ENCODE measurements around the gene KAT8.
"Not testable (repeated sequence)": the region's sequence is repeated elsewhere in the genome, so short reads cannot be mapped to it uniquely, and the experiment has no call there.

The KAT8 gene

DNA sequence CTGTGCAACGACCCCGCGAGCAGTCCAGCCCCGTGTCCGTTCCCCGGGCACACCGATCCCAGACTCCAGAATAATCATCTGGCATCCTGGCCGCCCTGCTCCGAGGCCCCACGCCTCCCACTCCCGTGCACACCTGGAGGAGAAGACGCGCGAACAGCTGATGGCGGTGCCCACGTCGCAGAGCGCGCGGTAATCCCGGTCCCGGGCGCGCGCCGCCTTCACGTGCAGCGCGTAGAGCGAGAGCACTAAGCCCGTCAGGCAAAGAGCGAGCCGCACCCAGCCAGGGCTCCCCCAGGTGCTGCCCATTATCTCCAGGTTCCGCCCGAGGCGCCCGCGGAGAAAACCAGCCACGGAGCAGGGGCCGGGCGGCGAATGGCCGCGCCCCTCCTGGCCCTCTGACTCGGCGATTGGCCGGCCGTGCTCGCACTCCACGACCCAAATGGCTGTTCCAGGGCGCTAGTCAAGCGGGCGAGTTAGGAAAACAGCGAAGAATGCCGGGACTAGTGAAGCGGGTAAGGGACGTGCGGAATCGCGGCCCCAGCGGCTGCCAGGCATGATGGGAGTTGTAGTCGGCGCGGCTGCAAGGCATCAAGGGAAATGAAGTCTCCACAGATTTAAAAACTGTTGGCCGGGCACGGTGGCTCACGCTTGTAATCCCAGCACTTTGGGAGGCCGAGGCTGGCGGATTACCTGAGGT lies 22.9 kb upstream of the KAT8 start, which contains the start of gene VKORC1:
Gene VKORC1, minus strand, starts transcription at position 374 of the 697 bp plus-strand sequence. Its CDS starts 68 bp downstream, at position 306.
- Histone ChIP-seq H3K27me3 (replicated peaks; ENCODE audit: control insufficient read depth, insufficient read depth, low read length) (no peaks in the 10 kb centered on the region), H3K36me3 (ENCODE audit: control insufficient read depth, insufficient read depth, low read length, severe bottlenecking) (peaks cover 10% of the 10 kb centered on the region), H3K9ac (ENCODE audit: low read length) (peak within 1 kb of the TSS; percentile 92), H3K9me3 (ENCODE audit: control insufficient read depth, low read length) (no peaks in the 10 kb centered on the region), H3K4me3 (ENCODE audit: low read length) (peak within 1 kb of the TSS; percentile 88), H3K4me1 (ENCODE audit: control insufficient read depth, insufficient read depth, low read length) (peaks cover 26% of the 10 kb centered on the region)
- peak; percentile 98 for DNase-seq (ENCODE audit: low read depth)

DNA sequence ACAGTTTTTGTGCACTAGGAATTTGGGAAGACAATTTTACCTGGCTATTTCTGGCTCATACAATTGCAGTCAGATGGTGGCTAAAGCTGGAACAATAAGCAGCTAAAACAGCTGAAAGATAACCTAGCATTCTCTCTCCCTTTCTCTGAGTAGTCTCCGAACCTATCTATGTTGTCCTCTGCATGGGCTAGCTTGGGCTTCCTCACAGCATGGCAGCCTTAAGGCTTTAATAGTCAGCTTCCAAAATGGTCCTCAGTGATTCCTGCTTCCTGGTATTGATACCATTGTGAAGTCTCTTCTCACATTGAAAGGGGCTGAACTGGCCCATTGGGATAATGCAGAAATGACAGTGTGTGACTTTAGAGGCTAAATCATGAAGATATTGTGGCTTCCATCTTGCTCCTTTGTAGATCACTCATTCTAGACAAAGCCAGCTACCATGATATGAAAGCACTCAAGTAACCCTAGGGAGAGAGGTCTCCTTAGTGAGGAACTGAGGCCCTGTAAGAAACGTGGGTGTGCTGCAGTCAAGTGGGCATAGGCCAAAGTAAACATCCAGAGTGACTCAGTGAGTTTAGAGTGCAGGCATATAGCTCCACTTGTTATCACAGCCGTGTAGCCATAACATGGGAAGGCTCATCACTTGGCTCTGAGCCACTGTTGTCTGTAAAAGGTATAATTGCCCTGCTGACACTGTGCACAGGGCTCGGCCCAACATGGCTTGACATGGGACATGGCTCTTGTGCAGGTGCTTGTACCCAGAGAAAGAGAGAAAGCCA lies 17.4 kb upstream of the KAT8 start:
- Histone ChIP-seq H3K9me3 (ENCODE audit: control insufficient read depth, low read length) (peaks cover 4% of the 10 kb centered on the region), H3K4me1 (ENCODE audit: control insufficient read depth, insufficient read depth, low read length) (peaks cover 8% of the 10 kb centered on the region), H3K36me3 (ENCODE audit: control insufficient read depth, insufficient read depth, low read length, severe bottlenecking) (no peaks in the 10 kb centered on the region), H3K27me3 (replicated peaks; ENCODE audit: control insufficient read depth, insufficient read depth, low read length) (no peaks in the 10 kb centered on the region), H3K9ac (ENCODE audit: low read length) (no peak overlapping the region), H3K4me3 (ENCODE audit: low read length) (no peak overlapping the region)
- no peak for DNase-seq (ENCODE audit: low read depth)

DNA sequence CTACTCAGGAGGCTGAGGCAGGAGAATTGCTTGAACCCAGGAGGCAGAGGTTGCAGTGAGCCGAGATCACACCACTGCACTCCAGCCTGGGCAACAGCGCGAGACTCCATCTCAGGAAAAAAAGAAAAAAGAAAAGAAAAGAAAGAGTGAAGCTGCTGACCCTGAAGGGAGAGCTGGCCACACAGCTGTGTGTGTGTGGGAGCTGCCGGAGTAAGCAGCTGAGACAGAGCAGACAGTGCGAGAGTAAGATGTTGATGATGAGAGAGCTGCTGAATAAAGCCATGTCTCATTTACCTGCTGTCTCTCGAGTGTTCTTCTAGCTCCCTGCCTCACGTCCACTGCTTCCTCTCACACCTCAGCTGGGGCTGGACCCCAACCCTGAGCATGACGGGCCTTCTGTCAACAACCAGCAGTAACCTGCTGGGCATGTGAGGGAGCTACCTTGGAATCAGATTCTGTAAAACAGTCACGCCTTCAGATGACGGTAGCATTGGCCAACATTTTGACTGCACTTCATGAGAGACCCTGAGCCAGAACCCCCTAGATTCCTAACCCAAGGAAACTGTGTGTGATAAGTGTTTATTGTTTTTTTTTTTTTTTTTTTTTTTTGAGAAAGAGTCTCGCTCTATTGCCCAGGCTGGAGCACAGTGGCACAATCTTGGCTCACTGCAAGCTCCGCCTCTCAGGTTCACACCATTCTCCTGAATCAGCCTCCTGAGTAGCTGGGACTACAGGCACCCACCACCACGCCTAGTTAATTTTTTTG lies 16.4 kb upstream of the KAT8 start:
- H3K4me1 ChIP-seq (ENCODE audit: control insufficient read depth, insufficient read depth, low read length); H3K4me3 ChIP-seq (ENCODE audit: low read length); H3K9me3 ChIP-seq (ENCODE audit: control insufficient read depth, low read length); H3K36me3 ChIP-seq (ENCODE audit: control insufficient read depth, insufficient read depth, low read length, severe bottlenecking); DNase-seq (ENCODE audit: low read depth); H3K27me3 ChIP-seq (replicated peaks; ENCODE audit: control insufficient read depth, insufficient read depth, low read length); H3K9ac ChIP-seq (ENCODE audit: low read length): not testable (repeated sequence)

DNA sequence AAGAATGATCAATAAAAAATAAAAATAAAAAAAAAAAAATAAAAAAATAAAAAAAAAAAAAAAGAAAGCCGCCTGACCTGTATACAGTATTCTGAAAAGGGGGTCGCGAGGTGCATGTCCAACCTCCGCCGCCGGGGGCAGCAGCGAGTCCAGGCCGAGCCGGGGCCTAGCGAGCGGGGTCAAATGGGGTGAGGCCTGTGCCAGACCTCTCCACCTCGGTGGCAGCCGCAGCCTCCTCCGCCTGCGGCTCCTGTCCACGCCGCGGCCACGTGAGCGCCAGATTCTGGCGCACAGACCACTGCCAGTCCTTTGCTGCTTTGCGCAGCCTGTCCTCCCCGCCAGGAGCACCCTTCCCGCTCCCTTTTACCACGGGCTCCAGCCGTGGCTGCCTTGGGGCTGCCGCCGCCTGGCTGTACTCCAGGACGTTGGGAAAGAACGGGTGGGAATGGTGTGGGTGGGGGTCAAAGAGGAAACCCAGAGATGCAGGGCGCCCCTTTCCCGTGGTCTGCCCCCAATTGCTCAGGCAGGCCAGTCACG lies 11.7 kb upstream of the KAT8 start:
- no peaks in the 10 kb centered on the region for H3K9me3 ChIP-seq (ENCODE audit: control insufficient read depth, low read length)
- peaks cover 15% of the 10 kb centered on the region for H3K36me3 ChIP-seq (ENCODE audit: control insufficient read depth, insufficient read depth, low read length, severe bottlenecking)
- DNase-seq (ENCODE audit: low read depth) = peak; percentile 73
- peak overlapping the region; percentile 72 for H3K9ac ChIP-seq (ENCODE audit: low read length)
- no peaks in the 10 kb centered on the region for H3K27me3 ChIP-seq (replicated peaks; ENCODE audit: control insufficient read depth, insufficient read depth, low read length)
- peaks cover 8% of the 10 kb centered on the region for H3K4me1 ChIP-seq (ENCODE audit: control insufficient read depth, insufficient read depth, low read length)
- H3K4me3 ChIP-seq (ENCODE audit: low read length) = no peak overlapping the region

DNA sequence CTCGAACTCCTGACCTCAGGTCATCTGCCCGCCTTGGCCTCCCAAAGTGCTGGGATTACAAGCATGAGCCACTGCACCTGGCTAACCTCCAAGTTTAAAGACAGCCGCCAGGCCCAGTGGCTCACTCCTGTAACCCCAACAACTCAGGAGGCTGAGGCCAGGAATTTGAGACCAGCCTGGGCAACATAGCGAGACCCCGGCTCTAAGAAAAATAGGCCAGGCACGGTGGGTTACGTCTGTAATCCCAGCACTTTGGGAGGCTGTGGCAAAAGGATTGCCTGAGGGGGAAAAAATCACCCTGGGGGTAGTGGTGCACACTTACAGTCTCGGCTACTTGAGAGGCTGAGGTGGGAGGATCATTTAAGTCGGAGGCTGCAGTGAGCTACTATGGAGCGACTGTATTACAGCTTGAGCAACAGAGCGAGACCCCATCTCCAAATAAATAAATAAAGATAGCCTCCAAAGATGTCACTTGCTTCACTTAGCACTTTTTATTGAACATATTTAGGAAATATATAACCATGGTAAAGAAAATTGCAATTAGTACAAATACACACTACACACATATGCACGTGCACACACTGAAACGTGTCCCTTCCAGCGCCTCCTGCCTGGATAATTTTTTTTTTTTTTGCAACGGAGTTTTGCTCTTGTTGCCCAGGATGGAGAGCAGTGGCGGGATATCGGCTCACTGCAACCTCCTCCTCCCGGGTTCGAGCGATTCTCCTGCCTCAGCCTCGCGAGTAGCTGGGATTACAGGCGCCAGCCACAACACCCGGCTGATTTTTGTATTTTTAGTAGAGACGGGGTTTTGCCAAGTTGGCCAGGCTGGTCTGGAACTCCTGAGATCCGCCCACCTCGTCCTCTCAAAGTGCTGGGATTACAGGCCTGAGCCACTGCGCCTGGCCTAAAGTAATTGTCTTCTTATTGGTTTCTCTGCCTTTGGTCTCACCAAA lies 10.7 kb upstream of the KAT8 start:
- no peaks in the 10 kb centered on the region for H3K27me3 ChIP-seq (replicated peaks; ENCODE audit: control insufficient read depth, insufficient read depth, low read length)
- peaks cover 25% of the 10 kb centered on the region for H3K36me3 ChIP-seq (ENCODE audit: control insufficient read depth, insufficient read depth, low read length, severe bottlenecking)
- no peak overlapping the region for H3K9ac ChIP-seq (ENCODE audit: low read length)
- no peaks in the 10 kb centered on the region for H3K9me3 ChIP-seq (ENCODE audit: control insufficient read depth, low read length)
- no peak for DNase-seq (ENCODE audit: low read depth)
- H3K4me3 ChIP-seq (ENCODE audit: low read length) = no peak overlapping the region
- peaks cover 8% of the 10 kb centered on the region for H3K4me1 ChIP-seq (ENCODE audit: control insufficient read depth, insufficient read depth, low read length)

DNA sequence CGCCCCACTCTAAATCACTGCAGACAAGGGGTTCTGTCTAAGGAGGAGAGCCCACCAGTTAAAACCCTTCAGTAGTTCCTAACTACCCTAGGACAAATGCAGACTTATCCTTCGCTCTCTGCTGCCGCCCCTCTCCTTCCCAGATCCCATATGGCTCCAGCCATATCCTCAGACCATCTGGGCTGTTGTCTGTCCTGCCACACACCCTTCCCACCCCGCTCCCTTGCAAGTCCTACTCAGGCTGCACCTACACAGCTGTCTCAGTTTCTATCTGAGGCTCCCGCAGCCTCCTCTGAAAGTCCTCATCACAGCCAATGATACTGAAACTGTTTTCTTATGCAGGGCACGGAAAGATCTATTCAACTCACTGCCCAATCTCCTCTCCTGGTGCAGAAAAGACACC lies 10.0 kb upstream of the KAT8 start:
- peaks cover 32% of the 10 kb centered on the region for H3K36me3 ChIP-seq (ENCODE audit: control insufficient read depth, insufficient read depth, low read length, severe bottlenecking)
- peaks cover 8% of the 10 kb centered on the region for H3K4me1 ChIP-seq (ENCODE audit: control insufficient read depth, insufficient read depth, low read length)
- DNase-seq (ENCODE audit: low read depth) = no peak
- peak overlapping the region; percentile 90 for H3K4me3 ChIP-seq (ENCODE audit: low read length)
- no peaks in the 10 kb centered on the region for H3K27me3 ChIP-seq (replicated peaks; ENCODE audit: control insufficient read depth, insufficient read depth, low read length)
- no peaks in the 10 kb centered on the region for H3K9me3 ChIP-seq (ENCODE audit: control insufficient read depth, low read length)
- H3K9ac ChIP-seq (ENCODE audit: low read length) = peak overlapping the region; percentile 95

DNA sequence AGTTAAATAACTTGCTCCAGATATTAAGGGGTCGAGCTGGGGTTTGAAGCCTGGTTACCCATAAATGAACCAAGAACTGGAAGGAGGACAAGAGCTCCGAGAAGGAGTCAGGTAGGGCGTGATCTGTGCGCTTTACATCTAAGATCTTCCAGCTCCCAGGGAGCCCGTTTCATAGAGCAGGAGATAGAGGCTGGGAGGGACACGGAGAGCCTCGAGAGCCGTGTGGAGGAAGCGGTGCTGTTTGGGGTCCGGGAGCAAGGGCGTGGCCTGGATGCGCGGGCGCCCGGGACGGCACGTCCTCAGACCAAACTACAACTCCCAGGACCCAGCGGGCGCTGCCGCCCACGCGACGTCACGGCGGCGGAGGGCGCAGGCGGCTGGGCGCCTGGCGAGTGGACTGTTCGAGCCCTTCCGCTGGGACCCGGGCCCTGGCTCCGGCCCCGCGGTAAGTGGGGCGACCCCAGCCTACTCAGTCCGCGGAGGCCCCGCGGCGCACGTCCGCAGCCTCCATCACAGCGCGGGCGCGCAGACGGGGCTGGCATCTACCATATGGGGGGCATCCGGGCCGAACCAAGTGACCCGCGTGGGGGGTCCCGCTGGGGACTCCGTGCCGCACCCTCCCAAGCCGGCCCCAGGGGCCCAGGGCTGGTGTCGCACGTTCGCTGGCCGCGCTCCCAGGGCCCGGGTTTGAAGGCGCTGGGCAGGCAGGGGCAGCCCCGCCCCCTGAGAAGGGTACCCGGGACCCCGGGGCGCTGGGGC lies 9.2 kb upstream of the KAT8 start, which contains the start of gene BCKDK:
Gene BCKDK, plus strand, starts transcription at position 352 of the 759 bp plus-strand sequence. CDS start 838 bp downstream, outside the sequence.
- Histone ChIP-seq H3K4me3 (ENCODE audit: low read length) (peak within 1 kb of the TSS; percentile 90), H3K4me1 (ENCODE audit: control insufficient read depth, insufficient read depth, low read length) (peaks cover 8% of the 10 kb centered on the region), H3K27me3 (replicated peaks; ENCODE audit: control insufficient read depth, insufficient read depth, low read length) (no peaks in the 10 kb centered on the region), H3K9me3 (ENCODE audit: control insufficient read depth, low read length) (no peaks in the 10 kb centered on the region), H3K9ac (ENCODE audit: low read length) (peak within 1 kb of the TSS; percentile 95), H3K36me3 (ENCODE audit: control insufficient read depth, insufficient read depth, low read length, severe bottlenecking) (peaks cover 38% of the 10 kb centered on the region)
- DNase-seq (ENCODE audit: low read depth) = peak; percentile 89

DNA sequence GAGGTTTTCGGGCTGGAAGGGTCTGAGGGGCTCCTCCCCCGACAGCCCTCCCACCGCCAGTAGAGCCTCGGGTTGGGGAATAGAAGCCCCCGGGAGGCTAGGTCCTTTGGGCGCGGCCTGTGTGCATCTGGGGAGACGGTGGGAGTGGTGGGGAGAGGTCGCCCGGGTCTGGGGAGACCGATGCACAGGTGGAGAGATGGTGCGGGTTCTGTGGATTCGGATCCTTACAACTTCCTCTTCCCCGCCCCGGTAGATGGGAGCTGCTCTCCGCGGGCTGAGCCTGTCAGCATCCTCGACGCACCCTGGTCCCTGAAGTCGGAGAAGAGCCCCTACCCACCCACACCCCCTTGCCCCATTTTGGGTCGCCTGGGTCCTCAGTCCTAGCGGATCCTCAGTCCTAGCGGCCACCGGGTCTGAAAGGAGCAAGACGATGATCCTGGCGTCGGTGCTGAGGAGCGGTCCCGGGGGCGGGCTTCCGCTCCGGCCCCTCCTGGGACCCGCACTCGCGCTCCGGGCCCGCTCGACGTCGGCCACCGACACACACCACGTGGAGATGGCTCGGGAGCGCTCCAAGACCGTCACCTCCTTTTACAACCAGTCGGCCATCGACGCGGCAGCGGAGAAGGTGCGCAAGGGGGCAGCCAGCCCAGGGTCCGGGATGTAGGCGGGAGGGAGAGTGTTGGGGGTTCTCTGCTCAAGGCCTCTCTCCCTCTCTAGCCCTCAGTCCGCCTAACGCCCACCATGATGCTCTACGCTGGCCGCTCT lies 8.5 kb upstream of the KAT8 start:
- Histone ChIP-seq H3K9ac (ENCODE audit: low read length) (peak overlapping the region; percentile 95), H3K36me3 (ENCODE audit: control insufficient read depth, insufficient read depth, low read length, severe bottlenecking) (peaks cover 38% of the 10 kb centered on the region), H3K27me3 (replicated peaks; ENCODE audit: control insufficient read depth, insufficient read depth, low read length) (no peaks in the 10 kb centered on the region), H3K4me1 (ENCODE audit: control insufficient read depth, insufficient read depth, low read length) (peaks cover 8% of the 10 kb centered on the region), H3K4me3 (ENCODE audit: low read length) (peak overlapping the region; percentile 90), H3K9me3 (ENCODE audit: control insufficient read depth, low read length) (no peaks in the 10 kb centered on the region)
- DNase-seq (ENCODE audit: low read depth) = peak; percentile 20

DNA sequence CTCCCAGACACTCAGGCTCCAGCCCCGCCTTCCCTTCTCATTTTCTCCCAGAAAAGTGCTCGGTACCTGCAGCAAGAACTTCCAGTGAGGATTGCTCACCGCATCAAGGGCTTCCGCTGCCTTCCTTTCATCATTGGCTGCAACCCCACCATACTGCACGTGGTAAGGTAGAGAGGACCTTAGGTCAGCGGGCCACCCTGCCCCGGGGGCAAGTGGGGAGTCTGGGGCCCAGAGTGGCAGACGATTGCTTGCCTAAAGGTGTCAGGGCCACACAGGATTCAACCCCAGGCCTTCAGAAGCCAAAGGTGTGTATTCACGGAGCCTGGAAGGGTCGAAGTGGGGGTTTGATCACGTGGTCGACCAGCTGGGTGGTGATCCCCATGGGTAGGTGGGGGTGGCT lies 7.8 kb upstream of the KAT8 start:
- no peaks in the 10 kb centered on the region for H3K9me3 ChIP-seq (ENCODE audit: control insufficient read depth, low read length)
- H3K4me3 ChIP-seq (ENCODE audit: low read length) = peak overlapping the region; percentile 90
- no peak for DNase-seq (ENCODE audit: low read depth)
- H3K27me3 ChIP-seq (replicated peaks; ENCODE audit: control insufficient read depth, insufficient read depth, low read length) = no peaks in the 10 kb centered on the region
- H3K9ac ChIP-seq (ENCODE audit: low read length) = no peak overlapping the region
- H3K36me3 ChIP-seq (ENCODE audit: control insufficient read depth, insufficient read depth, low read length, severe bottlenecking) = peaks cover 38% of the 10 kb centered on the region
- H3K4me1 ChIP-seq (ENCODE audit: control insufficient read depth, insufficient read depth, low read length) = peaks cover 8% of the 10 kb centered on the region
